K562 (cell line): ENCODE results near the gene AOC1. TPM values are rescaled to one million over a fixed set of nuclear protein-coding genes. Genes with fewer than 3 reads are reported as not detected.

Source experiments
- BDP1 ChIP-seq: IDR thresholded peaks from 3 replicates; pipeline ENCODE4 v1.6.1; 2011; ENCODE audit not compliant: insufficient read length, insufficient read depth
- CBX1 ChIP-seq: sonication (generic); IDR thresholded peaks from 2 replicates; pipeline ENCODE4 v1.6.1; 2016; ENCODE audit warnings: antibody characterized with exemption, low read depth, mild to moderate bottlenecking
- CEBPZ ChIP-seq: fragments of 150-350 bp; IDR thresholded peaks from 2 replicates; pipeline ENCODE4 v1.6.1; 2014; ENCODE audit warnings: low read depth, mild to moderate bottlenecking, low read length, borderline replicate concordance
- DMBX1 ChIP-seq: fragments of 250-450 bp; sonication (Bioruptor Pico); IDR thresholded peaks from 2 replicates; pipeline ENCODE4 v1.8.0; 2022; ENCODE audit warnings: inconsistent platforms, mild to moderate bottlenecking, moderate library complexity, borderline replicate concordance
- ELF1 ChIP-seq: fragments of 200-800 bp; sonication (Bioruptor generic); IDR thresholded peaks from 2 replicates; pipeline ENCODE4 v1.6.1; 2016; ENCODE audit warnings: missing genetic modification characterization, missing compliant biosample characterization
- HNRNPK ChIP-seq: fragments of 200-400 bp; formaldehyde crosslinking; IDR thresholded peaks from one replicate; pipeline ENCODE4 v1.6.1; 2018; ENCODE audit warnings: mild to moderate bottlenecking, low read depth, low read length; ENCODE audit not compliant: poor library complexity, severe bottlenecking
- MAZ ChIP-seq, 2 experiments: fragments of 450-650 bp in 1 of 2; sonication (generic) in 1 of 2; formaldehyde crosslinking; IDR thresholded peaks in 1 of 2; conservative IDR thresholded peaks in 1 of 2; 2 replicates each; pipeline versions ENCODE4 v1.4.0 to v1.5.0; 2020; ENCODE audit warnings: mild to moderate bottlenecking in 1 of 2, missing genetic modification reagents in 1 of 2
- PTTG1 ChIP-seq: fragments of 450-650 bp; IDR thresholded peaks from 2 replicates; pipeline ENCODE4 v1.6.1; 2016; ENCODE audit warnings: low read depth, mild to moderate bottlenecking, missing genetic modification characterization, missing compliant biosample characterization
- RNF2 ChIP-seq: sonication (generic); IDR thresholded peaks from 2 replicates; pipeline ENCODE4 v1.6.1; 2016
- SRF ChIP-seq, 2 experiments: fragments of 250-450, 450-650 bp in 1 of 2; sonication (Bioruptor Pico) in 1 of 2; sonication (generic) in 1 of 2; formaldehyde crosslinking; IDR thresholded peaks; 2 replicates each; pipeline versions ENCODE4 v1.5.0 to v1.5.1; 2020 to 2022; ENCODE audit warnings: mild to moderate bottlenecking in 1 of 2, missing genetic modification reagents in 1 of 2
- TAF9B ChIP-seq: fragments of 450-650 bp; IDR thresholded peaks from 2 replicates; pipeline ENCODE4 v1.6.1; 2018; ENCODE audit warnings: mild to moderate bottlenecking; ENCODE audit not compliant: partially characterized antibody
- TAL1 ChIP-seq: fragments of 450-650 bp; IDR thresholded peaks from 2 replicates; pipeline ENCODE4 v1.6.1; 2016; ENCODE audit warnings: mild to moderate bottlenecking
- TBL1XR1 ChIP-seq, 2 experiments: IDR thresholded peaks; 2 replicates each; pipeline ENCODE4 v1.6.1; 2012; ENCODE audit warnings: improper control_type of control experiment in 2 of 2, low read length in 2 of 2, mild to moderate bottlenecking in 1 of 2
- UBTF ChIP-seq, 2 experiments: IDR thresholded peaks; 2 replicates each; pipeline ENCODE4 v1.6.1; 2012; ENCODE audit warnings: improper control_type of control experiment in 2 of 2, low read depth in 2 of 2, low read length in 2 of 2, borderline replicate concordance in 1 of 2
- WHSC1 ChIP-seq: IDR thresholded peaks from one replicate; pipeline ENCODE4 v1.6.1; 2012; ENCODE audit warnings: low read length, control low read depth, inconsistent platforms
- ZBTB7A ChIP-seq: IDR thresholded peaks from 2 replicates; pipeline ENCODE4 v1.6.1; 2011; ENCODE audit warnings: low read depth, mild to moderate bottlenecking, low read length, moderate library complexity, borderline replicate concordance; ENCODE audit not compliant: control insufficient read depth
- ZNF239 ChIP-seq: fragments of 250-450 bp; sonication (Bioruptor Pico); IDR thresholded peaks from 2 replicates; pipeline ENCODE4 v1.4.0; 2020; ENCODE audit warnings: mild to moderate bottlenecking
- ZNF740 ChIP-seq, 3 experiments: fragments of 200-800 bp in 1 of 3; sonication (Bioruptor generic) in 1 of 3; sonication (generic) in 1 of 3; formaldehyde crosslinking in 1 of 3; IDR thresholded peaks; 2 replicates each; pipeline versions ENCODE4 v1.6.1 to v1.8.0; 2016 to 2022; ENCODE audit warnings: mild to moderate bottlenecking in 2 of 3, missing compliant biosample characterization in 2 of 3, missing genetic modification characterization in 2 of 3, missing genetic modification reagents in 1 of 3
- polyA plus RNA-seq, 8 experiments: library from polyadenylated mRNA; depleted of rRNA in 4 of 8; stranded (reverse) in 5 of 8; unstranded in 3 of 8; fragments of >200 nt; fragmentation: Nextera tagmentation in 2 of 8; fragmentation: Illumina TruSeq in 1 of 8; extraction: Ambion mirVana in 2 of 8; extraction: Trizol in 1 of 8; gene quantifications; 2 replicates each; pipeline versions ENCODE4 v1.2.1 to v1.2.3, GENCODE V29; 2011 to 2014; ENCODE audit warnings: inconsistent platforms in 1 of 8, missing spikeins in 1 of 8
- total RNA-seq, 7 experiments: library from RNA; depleted of rRNA in 6 of 7; stranded (reverse); fragments of >200 nt in 6 of 7; fragmentation: Illumina TruSeq in 2 of 7; extraction: Trizol in 2 of 7; gene quantifications; 2 replicates each; pipeline versions ENCODE4 v1.2.1 to v1.2.3, GENCODE V29; 2011 to 2021; ENCODE audit warnings: low replicate concordance in 1 of 7
- TF ChIP-seq, protein P1 (sequence below): fragments of 450-650 bp; formaldehyde crosslinking; IDR thresholded peaks from 2 replicates; pipeline ENCODE4 v1.4.0; 2020; ENCODE audit warnings: mild to moderate bottlenecking, moderate library complexity

Gene AOC1
- total and polyA plus RNA-seq, 9 of the 15 experiments (the other 6 are each of a cell fraction or from before 2014, with no cell fraction given), result not detected

GRCh38 chr7:150898475-150899011 lies 46.2 kb downstream of the AOC1 start (continued):
- TF ChIP-seq CEBPZ (no peak; the same call in 1 of the 2 replicates), ZBTB7A (no peak; the same call in 1 of the 2 replicates), ZNF239 (peak; percentile 37; the same call in 1 of the 2 replicates), PTTG1 (tag) (no peak), DMBX1 (CRISPR knock-in tag) (peak; percentile 69; the same call in 1 of the 2 replicates), TBL1XR1 (IDR thresholded peaks at IDR 0.05; ENCODE audit: low read length in 2 of 2) (peak in 1 of 2 experiments; percentile 24; a peak in 2 of 4 replicates), SRF (CRISPR knock-in tag; IDR thresholded peaks at IDR 0.05) (no peak; a peak in 1 of 4 replicates), CBX1 (no peak), HNRNPK (no peak), RNF2 (0 out of 2 replicates have a peak, but pooled peaks have one; percentile 17), TAF9B (no peak), BDP1 (no peak), TAL1 (no peak), ELF1 (tag) (no peak), MAZ (CRISPR knock-in tag; conservative IDR thresholded peaks at IDR 0.05 in 1 of 2, IDR thresholded peaks at IDR 0.05 in 1 of 2) (peak; percentile 47 to 69; a peak in 3 of 4 replicates), UBTF (IDR thresholded peaks at IDR 0.05; ENCODE audit: borderline replicate concordance in 1 of 2, low read depth in 2 of 2, low read length in 2 of 2) (no peak), ZNF740 (CRISPR knock-in tag; IDR thresholded peaks at IDR 0.05) (no peak), ZNF740 (tag; IDR thresholded peaks at IDR 0.05) (no peak), WHSC1 (no peak)
- TF ChIP-seq, protein P1, sequence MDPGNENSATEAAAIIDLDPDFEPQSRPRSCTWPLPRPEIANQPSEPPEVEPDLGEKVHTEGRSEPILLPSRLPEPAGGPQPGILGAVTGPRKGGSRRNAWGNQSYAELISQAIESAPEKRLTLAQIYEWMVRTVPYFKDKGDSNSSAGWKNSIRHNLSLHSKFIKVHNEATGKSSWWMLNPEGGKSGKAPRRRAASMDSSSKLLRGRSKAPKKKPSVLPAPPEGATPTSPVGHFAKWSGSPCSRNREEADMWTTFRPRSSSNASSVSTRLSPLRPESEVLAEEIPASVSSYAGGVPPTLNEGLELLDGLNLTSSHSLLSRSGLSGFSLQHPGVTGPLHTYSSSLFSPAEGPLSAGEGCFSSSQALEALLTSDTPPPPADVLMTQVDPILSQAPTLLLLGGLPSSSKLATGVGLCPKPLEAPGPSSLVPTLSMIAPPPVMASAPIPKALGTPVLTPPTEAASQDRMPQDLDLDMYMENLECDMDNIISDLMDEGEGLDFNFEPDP, result no peak
